ENCODE data around the gene PRDM11. TPM values are rescaled to one million over a fixed set of nuclear protein-coding genes. Genes with fewer than 3 reads are reported as not detected.

Gene PRDM11
- total and polyA plus RNA-seq, 2 of the 8 experiments (the other 6 are each of a cell fraction or from before 2014, with no cell fraction given) = 3.6 to 11.7 TPM

DNA sequence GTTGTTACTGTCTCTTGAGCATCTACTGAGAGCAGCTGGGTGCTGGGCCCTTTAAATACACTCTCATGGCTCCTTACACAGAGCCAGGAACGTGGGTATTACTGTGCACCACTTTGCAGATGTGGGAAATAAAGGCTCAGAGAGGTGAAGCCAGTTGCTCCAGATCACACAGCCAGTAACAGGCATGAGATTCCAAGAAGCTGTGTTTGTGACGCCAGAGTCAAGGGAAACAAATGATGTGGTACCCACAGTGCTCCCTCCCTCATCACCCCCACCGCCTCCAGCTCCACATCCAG is 1.4 kb upstream of the PRDM11 start (continued):
- TF ChIP-seq KDM4A (IDR thresholded peaks at IDR 0.05; ENCODE audit: low read depth, low read length, severe bottlenecking) = no peak

All from H1 (cell line).